Immature natural killer cell (primary cell): ENCODE data around the gene ZSCAN20. TPM values are rescaled to one million over a fixed set of nuclear protein-coding genes. Genes with fewer than 3 reads are reported as not detected.

Experiments
- polyA plus RNA-seq, 3 donors: library from polyadenylated mRNA; unstranded; fragments of 300-500 nt; fragmentation: Illumina TruSeq; gene quantifications; one replicate each; pipeline ENCODE4 v1.2.3, GENCODE V29; 2021

ZSCAN20 gene
- polyA plus RNA-seq, 3 donors from 2014 or later: 0.33 to 0.68 TPM; not detected in 1

Other genes with a start within 250 kb of the ZSCAN20 start
- 10 to 100 TPM in 2 of 3 donors, 1 to 10 TPM in 1; 5.5 to 37.9 (median 16.2) TPM for gene ZNF362, start 216.2 kb upstream of the ZSCAN20 start, polyA plus RNA-seq
- gene A3GALT2, start 151.5 kb upstream of the ZSCAN20 start, polyA plus RNA-seq: not detected
- gene PHC2, start 41.5 kb upstream of the ZSCAN20 start, polyA plus RNA-seq: 10 to 100 TPM; 16.1 to 28.7 (median 27.4) TPM